ENCODE measurements around the gene URB1.

Gene URB1

DNA sequence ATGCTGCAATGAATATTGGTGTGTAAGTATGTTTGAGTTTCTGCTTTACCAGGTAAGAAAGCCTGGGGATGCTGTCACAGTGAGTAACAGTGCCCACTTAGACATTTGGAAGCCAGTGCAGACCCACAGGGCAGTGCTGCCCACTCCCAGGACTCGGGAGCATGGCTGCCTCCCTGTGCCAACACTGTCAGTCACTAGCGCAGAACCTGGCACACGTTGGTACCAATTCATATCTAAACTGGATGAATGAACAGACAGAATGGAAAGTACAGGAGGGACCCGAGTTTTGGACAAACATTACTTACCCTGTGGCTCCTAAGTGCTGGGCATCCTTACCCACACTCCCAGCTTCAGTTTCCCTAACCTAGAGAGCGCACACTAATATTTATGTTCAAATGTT is 18.1 kb upstream of the URB1 start:
- no peaks in the 10 kb centered on the region for H3K9me3 ChIP-seq (ENCODE audit: control insufficient read depth, low read length)

DNA sequence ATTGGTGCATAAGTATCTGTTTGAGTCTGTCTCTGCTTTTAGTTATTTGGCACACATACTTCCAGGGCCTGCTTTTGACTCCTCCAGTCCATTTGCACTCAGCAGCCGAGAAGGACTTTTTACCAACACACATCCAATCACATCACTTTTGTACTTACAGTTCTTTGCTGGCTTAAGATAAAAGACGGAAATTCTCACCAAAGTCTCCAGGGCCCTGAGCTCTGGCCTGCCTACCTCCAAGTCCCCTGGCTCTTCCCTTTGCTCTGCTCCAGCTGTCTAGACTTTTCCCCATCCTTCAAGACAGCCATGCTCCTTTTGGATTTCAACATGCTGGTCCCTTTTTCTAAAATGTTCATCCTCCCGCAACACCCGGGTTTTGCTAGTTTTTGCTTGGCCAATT is 17.5 kb upstream of the URB1 start:
- Histone ChIP-seq H3K79me2 (no peaks in the 10 kb centered on the region), H3K4me2 (ENCODE audit: low read length) (no peak overlapping the region), H3K27me3 (ENCODE audit: control insufficient read depth, insufficient read depth, low read length) (no peaks in the 10 kb centered on the region), H3K36me3 (ENCODE audit: control insufficient read depth, insufficient read depth, low read length) (no peaks in the 10 kb centered on the region), H3K9me3 (ENCODE audit: control insufficient read depth, low read length) (no peaks in the 10 kb centered on the region), H3K4me3 (ENCODE audit: low read depth, low read length) (no peak overlapping the region), H2AFZ (no peak overlapping the region), H3K9ac (no peak overlapping the region), H3K4me1 (peaks cover 4% of the 10 kb centered on the region), H3K27ac (peak overlapping the region; percentile 98)
- TF ChIP-seq, protein P1, sequence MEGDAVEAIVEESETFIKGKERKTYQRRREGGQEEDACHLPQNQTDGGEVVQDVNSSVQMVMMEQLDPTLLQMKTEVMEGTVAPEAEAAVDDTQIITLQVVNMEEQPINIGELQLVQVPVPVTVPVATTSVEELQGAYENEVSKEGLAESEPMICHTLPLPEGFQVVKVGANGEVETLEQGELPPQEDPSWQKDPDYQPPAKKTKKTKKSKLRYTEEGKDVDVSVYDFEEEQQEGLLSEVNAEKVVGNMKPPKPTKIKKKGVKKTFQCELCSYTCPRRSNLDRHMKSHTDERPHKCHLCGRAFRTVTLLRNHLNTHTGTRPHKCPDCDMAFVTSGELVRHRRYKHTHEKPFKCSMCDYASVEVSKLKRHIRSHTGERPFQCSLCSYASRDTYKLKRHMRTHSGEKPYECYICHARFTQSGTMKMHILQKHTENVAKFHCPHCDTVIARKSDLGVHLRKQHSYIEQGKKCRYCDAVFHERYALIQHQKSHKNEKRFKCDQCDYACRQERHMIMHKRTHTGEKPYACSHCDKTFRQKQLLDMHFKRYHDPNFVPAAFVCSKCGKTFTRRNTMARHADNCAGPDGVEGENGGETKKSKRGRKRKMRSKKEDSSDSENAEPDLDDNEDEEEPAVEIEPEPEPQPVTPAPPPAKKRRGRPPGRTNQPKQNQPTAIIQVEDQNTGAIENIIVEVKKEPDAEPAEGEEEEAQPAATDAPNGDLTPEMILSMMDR (IDR thresholded peaks at IDR 0.05): no peak

More for the DNA sequence above, 18.1 kb upstream of the URB1 start:
- Histone ChIP-seq H3K36me3 (ENCODE audit: control insufficient read depth, insufficient read depth, low read length) (no peaks in the 10 kb centered on the region), H2AFZ (peak overlapping the region; percentile 88), H3K27ac (peak overlapping the region; percentile 98), H3K27me3 (ENCODE audit: control insufficient read depth, insufficient read depth, low read length) (no peaks in the 10 kb centered on the region), H3K9ac (no peak overlapping the region), H3K4me2 (ENCODE audit: low read length) (peak overlapping the region; percentile 93), H3K79me2 (no peaks in the 10 kb centered on the region), H3K4me3 (ENCODE audit: low read depth, low read length) (no peak overlapping the region), H3K4me1 (peaks cover 4% of the 10 kb centered on the region)
- TF ChIP-seq, protein P1 (IDR thresholded peaks at IDR 0.05): no peak

DNA sequence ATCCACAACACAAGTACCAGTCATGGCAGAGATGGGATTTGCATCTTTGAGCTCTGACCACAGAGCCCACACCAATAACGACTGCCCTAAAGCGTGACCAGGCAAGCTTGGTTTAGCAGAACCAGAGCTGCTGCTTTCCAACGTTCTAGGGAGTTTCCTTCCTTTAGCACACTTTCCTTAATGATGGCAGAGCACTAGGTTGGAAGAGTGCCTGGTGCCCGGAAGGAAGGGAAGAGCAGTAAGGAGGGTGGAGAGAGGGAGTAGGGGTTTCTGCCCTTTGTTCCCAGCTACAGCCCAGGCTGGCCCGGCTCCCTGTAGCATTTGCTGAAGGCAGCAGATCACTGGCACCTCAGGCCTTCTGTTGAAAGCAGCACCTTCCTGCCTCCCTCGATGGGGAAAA is 13.6 kb upstream of the URB1 start:
- H3K27ac ChIP-seq: no peak overlapping the region
- H3K4me1 ChIP-seq: peaks cover 7% of the 10 kb centered on the region
- no peaks in the 10 kb centered on the region for H3K36me3 ChIP-seq (ENCODE audit: control insufficient read depth, insufficient read depth, low read length)
- TF ChIP-seq, protein P1 (IDR thresholded peaks at IDR 0.05): no peak
- H2AFZ ChIP-seq: no peak overlapping the region
- H3K4me2 ChIP-seq (ENCODE audit: low read length): no peak overlapping the region
- H3K9ac ChIP-seq: no peak overlapping the region
- no peak overlapping the region for H3K4me3 ChIP-seq (ENCODE audit: low read depth, low read length)
- H3K27me3 ChIP-seq (ENCODE audit: control insufficient read depth, insufficient read depth, low read length): no peaks in the 10 kb centered on the region
- no peaks in the 10 kb centered on the region for H3K79me2 ChIP-seq
- no peaks in the 10 kb centered on the region for H3K9me3 ChIP-seq (ENCODE audit: control insufficient read depth, low read length)

DNA sequence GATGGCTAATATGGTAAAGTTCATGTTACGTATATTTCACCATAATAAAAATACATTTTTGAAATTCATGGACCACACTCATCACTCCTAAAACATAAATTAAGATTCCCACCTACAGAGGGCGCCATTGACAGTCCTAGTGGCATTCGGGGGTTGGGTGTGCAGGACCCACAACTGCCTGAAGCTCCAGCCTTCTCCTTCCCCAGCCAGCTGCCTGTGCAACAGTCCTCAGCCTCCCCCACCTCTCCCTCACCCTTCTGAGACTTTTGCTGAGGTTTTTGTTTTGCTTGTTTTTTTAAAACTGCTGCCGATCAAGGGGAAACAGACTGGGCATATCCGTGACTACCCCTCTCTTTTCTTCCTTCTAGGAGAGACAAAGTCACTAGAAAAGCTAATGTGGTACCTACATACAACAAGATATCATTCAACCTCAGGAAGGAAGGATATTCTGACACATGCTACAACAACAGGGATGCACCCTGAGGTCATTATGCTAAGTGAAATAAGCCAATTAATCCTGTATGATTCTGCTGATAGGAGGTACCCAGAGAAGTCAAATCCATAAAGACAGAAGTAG is 10.5 kb upstream of the URB1 start:
- H3K4me2 ChIP-seq (ENCODE audit: low read length): no peak overlapping the region
- H3K9me3 ChIP-seq (ENCODE audit: control insufficient read depth, low read length): no peaks in the 10 kb centered on the region
- H3K4me1 ChIP-seq: peaks cover 3% of the 10 kb centered on the region
- no peaks in the 10 kb centered on the region for H3K79me2 ChIP-seq
- H3K27me3 ChIP-seq (ENCODE audit: control insufficient read depth, insufficient read depth, low read length): no peaks in the 10 kb centered on the region
- peak overlapping the region; percentile 62 for H2AFZ ChIP-seq
- no peaks in the 10 kb centered on the region for H3K36me3 ChIP-seq (ENCODE audit: control insufficient read depth, insufficient read depth, low read length)
- no peak overlapping the region for H3K9ac ChIP-seq
- H3K4me3 ChIP-seq (ENCODE audit: low read depth, low read length): no peak overlapping the region
- H3K27ac ChIP-seq: peak overlapping the region; percentile 29
- TF ChIP-seq, protein P1 (IDR thresholded peaks at IDR 0.05): peak; percentile 60

DNA sequence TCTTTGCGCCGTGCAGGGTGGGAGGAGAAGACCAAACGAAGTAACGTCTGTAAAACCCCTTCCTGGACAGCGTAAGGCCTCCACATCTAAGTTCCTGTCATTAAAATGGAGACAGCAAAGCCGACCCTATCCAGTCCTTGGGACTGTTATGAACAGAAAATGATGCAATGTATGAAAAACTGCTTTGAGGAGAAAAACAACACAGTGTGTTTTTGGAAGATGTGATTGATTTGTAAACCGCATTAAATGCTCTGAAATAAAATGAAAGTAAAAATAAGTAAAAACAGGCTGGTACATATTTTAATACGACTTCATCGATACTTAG is 827 bp upstream of the URB1 start:
- Histone ChIP-seq H3K4me1 (peaks cover 14% of the 10 kb centered on the region), H3K4me2 (ENCODE audit: low read length) (peak overlapping the region; percentile 100), H3K27ac (peak overlapping the region; percentile 98), H3K4me3 (ENCODE audit: low read depth, low read length) (peak overlapping the region; percentile 96), H2AFZ (peak overlapping the region; percentile 82), H3K36me3 (ENCODE audit: control insufficient read depth, insufficient read depth, low read length) (no peaks in the 10 kb centered on the region), H3K79me2 (peaks cover 25% of the 10 kb centered on the region), H3K9me3 (ENCODE audit: control insufficient read depth, low read length) (no peaks in the 10 kb centered on the region), H3K27me3 (ENCODE audit: control insufficient read depth, insufficient read depth, low read length) (no peaks in the 10 kb centered on the region), H3K9ac (peak overlapping the region; percentile 53)
- TF ChIP-seq, protein P1 (IDR thresholded peaks at IDR 0.05): no peak

Measured in parathyroid adenoma (tissue), 2 donors.